ENCODE results near the gene UNC5B.

GRCh38 chr10:71242622-71243009 is 30.2 kb downstream of the UNC5B start:
- TF ChIP-seq CTCF (optimal IDR thresholded peaks at IDR 0.05 in 1 of 3, IDR thresholded peaks at IDR 0.05 in 1 of 3, conservative IDR thresholded peaks at IDR 0.05 in 1 of 3; ENCODE audit: extremely low read depth in 1 of 3, insufficient read depth in 2 of 3, low read length in 3 of 3) (no peak), EZH2 (IDR thresholded peaks at IDR 0.05; ENCODE audit: low read length) (no peak)
